ENCODE measurements around the gene DENND5B.
"Not testable (repeated sequence)": the region's sequence is repeated elsewhere in the genome, so short reads cannot be mapped to it uniquely, and the experiment has no call there.

Gene DENND5B

GRCh38 chr12:31456562-31456961, 134.4 kb downstream of the DENND5B start:
- DNase-seq: no peak

- DNase-seq: no peak
Observed at GRCh38 chr12:31444736-31445135, 146.2 kb downstream of the DENND5B start.

- no peak for DNase-seq
Observed at GRCh38 chr12:31440586-31440985, 150.3 kb downstream of the DENND5B start.

GRCh38 chr12:31440134-31440533, 150.8 kb downstream of the DENND5B start:
- no peak for DNase-seq

- no peak for DNase-seq
Observed at GRCh38 chr12:31431721-31432240, 159.2 kb downstream of the DENND5B start.

- DNase-seq: no peak
Observed at GRCh38 chr12:31423405-31423804, 167.5 kb downstream of the DENND5B start.

- no peak for DNase-seq
Observed at GRCh38 chr12:31412292-31412801, 178.6 kb downstream of the DENND5B start.

- no peak for DNase-seq
Observed at GRCh38 chr12:31408763-31409162, 182.2 kb downstream of the DENND5B start.

GRCh38 chr12:31407562-31407961, 183.4 kb downstream of the DENND5B start:
- no peak for DNase-seq

- DNase-seq: no peak
Observed at GRCh38 chr12:31406345-31406744, 184.6 kb downstream of the DENND5B start.

GRCh38 chr12:31405021-31405420, 185.9 kb downstream of the DENND5B start:
- no peak for DNase-seq

- DNase-seq: not testable (repeated sequence)
Observed at GRCh38 chr12:31403099-31403607, 187.8 kb downstream of the DENND5B start.

GRCh38 chr12:31393004-31393550, 197.9 kb downstream of the DENND5B start:
- DNase-seq: no peak

- DNase-seq: no peak
Observed at GRCh38 chr12:31390991-31391390, 199.9 kb downstream of the DENND5B start.

- DNase-seq: no peak
Observed at GRCh38 chr12:31388713-31389112, 202.2 kb downstream of the DENND5B start.

GRCh38 chr12:31387466-31387865, 203.5 kb downstream of the DENND5B start:
- no peak for DNase-seq

GRCh38 chr12:31387011-31387410, 203.9 kb downstream of the DENND5B start:
- DNase-seq: no peak

- no peak for DNase-seq
Observed at GRCh38 chr12:31386364-31386777, 204.6 kb downstream of the DENND5B start.

GRCh38 chr12:31377210-31377609, 213.7 kb downstream of the DENND5B start:
- DNase-seq: not testable (repeated sequence)

- not testable (repeated sequence) for DNase-seq
Observed at GRCh38 chr12:31375422-31375821, 215.5 kb downstream of the DENND5B start.

GRCh38 chr12:31371256-31371620, 219.7 kb downstream of the DENND5B start:
- no peak for DNase-seq

- no peak for DNase-seq
Observed at GRCh38 chr12:31370531-31371255, 220.2 kb downstream of the DENND5B start.

- no peak for DNase-seq
Observed at GRCh38 chr12:31369712-31370521, 221.0 kb downstream of the DENND5B start.

All from cortex of kidney (tissue), 1 donor.